VCaP (cell line): ENCODE data around the gene LAPTM5.

Source experiments
- H3K27ac ChIP-seq: fragments of 450-650 bp; 2 replicates; pipeline ENCODE4 v1.5.1; 2017
- CTCF ChIP-seq: fragments of 450-650 bp; conservative IDR thresholded peaks from 2 replicates; pipeline ENCODE4 v1.5.1; 2017; ENCODE audit warnings: mild to moderate bottlenecking, moderate library complexity

Gene LAPTM5

GRCh38 chr1:30694280-30695175 is 63.0 kb downstream of the LAPTM5 start:
- TF ChIP-seq CTCF, result no peak
- peak overlapping the region; percentile 66 for H3K27ac ChIP-seq

DNA sequence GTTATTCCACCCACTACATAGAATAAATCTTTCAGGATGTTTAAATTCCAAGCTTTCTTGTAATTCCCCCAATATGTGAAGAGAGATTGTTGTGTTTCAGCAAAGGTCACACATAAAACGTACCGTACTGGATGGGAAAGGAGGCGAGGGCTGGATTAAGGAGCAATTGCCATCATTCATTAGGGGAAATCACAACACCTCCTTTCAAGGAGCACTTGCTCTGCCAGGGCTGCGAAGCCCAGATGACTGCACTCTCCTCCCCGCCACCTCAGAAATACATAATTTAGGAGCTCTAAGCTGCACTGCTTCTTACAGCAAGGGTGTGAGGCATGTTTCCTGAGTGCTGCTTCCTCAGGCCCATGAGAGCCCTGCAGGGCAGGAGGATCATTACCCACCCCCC is 63.8 kb downstream of the LAPTM5 start:
- no peak for TF ChIP-seq CTCF
- H3K27ac ChIP-seq, result no peak overlapping the region

GRCh38 chr1:30693366-30693765 is 64.2 kb downstream of the LAPTM5 start:
- H3K27ac ChIP-seq, result no peak overlapping the region
- TF ChIP-seq CTCF, result no peak

DNA sequence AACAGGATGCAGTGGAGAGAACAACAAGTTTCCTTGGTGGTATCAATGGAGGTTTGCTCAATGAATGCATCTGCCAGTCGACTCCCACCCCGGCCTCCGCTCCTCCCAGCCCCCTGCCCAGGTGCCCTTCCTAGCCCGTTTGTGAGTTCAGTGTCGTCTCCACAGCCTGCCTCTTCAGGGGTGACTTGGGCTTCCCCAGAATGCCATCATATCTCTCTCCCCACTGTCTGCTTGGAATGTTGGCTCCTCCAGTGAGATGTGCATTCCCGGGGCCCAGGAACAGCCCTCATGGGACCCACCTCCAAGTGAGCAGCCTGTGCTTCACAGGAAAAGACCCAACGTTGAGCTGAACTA is 64.6 kb downstream of the LAPTM5 start:
- no peak overlapping the region for H3K27ac ChIP-seq
- TF ChIP-seq CTCF, result no peak

DNA sequence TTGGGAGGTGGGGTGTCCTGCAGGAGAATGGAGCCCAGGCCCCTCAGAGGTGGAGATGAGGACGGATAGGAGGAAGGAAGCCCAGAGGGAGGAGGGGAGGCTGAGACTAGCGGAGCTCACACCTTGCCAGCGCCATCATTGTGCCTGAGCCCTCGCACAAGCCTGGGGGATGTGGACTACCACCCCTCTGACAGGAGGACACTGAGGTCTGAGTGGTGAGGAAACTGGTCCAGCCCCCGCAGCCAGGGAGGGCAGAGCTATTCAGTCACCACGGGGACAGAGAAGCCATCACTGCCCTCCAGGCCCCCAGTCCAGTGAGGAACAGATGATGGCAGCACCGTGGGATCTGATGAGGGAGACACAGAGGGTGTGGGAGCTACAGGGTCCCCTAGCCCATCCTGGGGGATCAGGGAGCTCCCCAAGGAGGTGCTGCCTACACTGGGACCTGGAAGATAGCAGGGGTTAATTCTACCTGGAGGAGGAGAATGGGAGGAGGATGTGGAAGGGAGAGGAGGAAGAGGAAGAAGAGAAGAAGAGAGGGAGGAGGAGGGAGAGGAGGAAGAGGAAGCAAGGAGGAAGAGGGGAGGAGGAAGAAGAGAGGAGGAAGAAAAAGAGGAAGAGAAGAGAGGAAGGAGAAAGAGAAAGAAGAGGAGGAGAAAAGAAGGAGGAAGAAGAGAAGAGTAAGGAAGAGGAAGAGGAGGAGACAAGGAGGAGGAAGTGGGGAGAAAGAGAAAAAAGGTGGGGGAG is 65.2 kb downstream of the LAPTM5 start:
- TF ChIP-seq CTCF, result no peak
- H3K27ac ChIP-seq, result no peak overlapping the region

DNA sequence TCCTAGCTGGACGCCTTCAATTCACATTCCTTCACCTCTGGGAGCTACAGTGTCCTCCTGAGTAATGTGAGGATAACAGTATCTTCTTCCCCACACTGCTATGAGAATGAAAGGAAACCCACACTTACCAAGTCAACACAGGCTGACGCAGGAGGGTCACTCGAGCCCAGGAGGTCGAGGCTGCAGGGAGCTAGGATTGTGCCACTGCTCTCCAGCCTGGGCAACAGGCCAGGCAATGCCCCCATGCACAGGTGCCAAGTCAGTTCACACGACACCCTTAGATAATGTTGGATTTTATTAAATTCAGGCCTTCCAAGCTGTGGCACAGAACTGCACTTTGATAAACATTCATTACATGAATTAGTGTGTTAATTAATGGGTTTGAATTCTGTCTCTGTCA is 66.1 kb downstream of the LAPTM5 start:
- TF ChIP-seq CTCF, result no peak
- no peak overlapping the region for H3K27ac ChIP-seq

DNA sequence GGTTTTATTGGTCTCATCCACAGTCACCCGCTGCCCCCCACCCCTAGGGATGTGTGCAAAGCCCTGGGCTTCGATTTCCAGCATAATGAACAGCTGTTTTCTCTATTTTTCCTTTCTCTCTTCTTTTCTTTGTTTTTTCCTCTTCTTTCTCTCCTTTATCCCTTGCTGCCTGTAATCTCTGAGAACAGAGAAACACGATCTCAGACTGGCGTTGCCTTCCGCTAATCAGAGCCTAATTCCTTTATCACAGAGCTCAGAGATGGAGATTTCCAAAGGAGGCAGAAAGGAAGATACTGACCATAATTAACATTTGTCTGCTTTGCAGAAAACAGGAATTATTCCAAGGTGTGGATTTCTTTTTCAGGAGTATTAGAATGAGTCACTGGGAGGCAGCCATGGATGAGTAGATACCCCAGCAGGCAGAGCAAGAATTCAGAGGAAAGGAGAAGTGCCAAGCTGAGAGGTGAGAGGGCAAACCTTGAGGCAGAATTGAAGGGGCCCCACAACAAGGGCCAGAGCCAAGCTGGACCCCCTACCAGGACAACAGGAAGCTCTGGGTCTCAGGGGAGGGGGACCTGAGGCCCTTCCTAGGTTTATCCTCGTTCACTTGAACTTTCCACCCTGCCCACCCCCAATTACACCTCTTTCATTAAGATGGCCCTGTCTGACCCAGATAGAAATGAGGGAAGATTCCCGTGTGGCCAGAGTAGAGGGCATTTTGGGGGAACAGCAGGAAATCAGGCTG is 67.5 kb downstream of the LAPTM5 start:
- peak overlapping the region; percentile 30; the same call in 1 of the 2 replicates for H3K27ac ChIP-seq
- TF ChIP-seq CTCF, result no peak
